ENCODE measurements around the gene DIP2C.
"Not testable (repeated sequence)": the region's sequence is repeated elsewhere in the genome, so short reads cannot be mapped to it uniquely, and the experiment has no call there.

The DIP2C gene

GRCh38 chr10:519716-520401 is 169.6 kb downstream of the DIP2C start:
- DNase-seq (ENCODE audit: low read depth, low spot score) = no peak
- H3K4me3 ChIP-seq (ENCODE audit: low read length) = no peak overlapping the region

- DNase-seq (ENCODE audit: low read depth, low spot score) = no peak
- H3K4me3 ChIP-seq (ENCODE audit: low read length) = no peak overlapping the region
Observed at GRCh38 chr10:519055-519715, 170.3 kb downstream of the DIP2C start.

- H3K4me3 ChIP-seq (ENCODE audit: low read length) = no peak overlapping the region
- DNase-seq (ENCODE audit: low read depth, low spot score) = no peak
Observed at GRCh38 chr10:517872-518475, 171.5 kb downstream of the DIP2C start.

- H3K4me3 ChIP-seq (ENCODE audit: low read length) = no peak overlapping the region
- DNase-seq (ENCODE audit: low read depth, low spot score) = no peak
Observed at GRCh38 chr10:517241-517830, 172.1 kb downstream of the DIP2C start.

GRCh38 chr10:516764-517163 is 172.7 kb downstream of the DIP2C start:
- no peak for DNase-seq (ENCODE audit: low read depth, low spot score)
- no peak overlapping the region for H3K4me3 ChIP-seq (ENCODE audit: low read length)

GRCh38 chr10:515674-516073 is 173.8 kb downstream of the DIP2C start:
- no peak for DNase-seq (ENCODE audit: low read depth, low spot score)
- H3K4me3 ChIP-seq (ENCODE audit: low read length) = no peak overlapping the region

- no peak for DNase-seq (ENCODE audit: low read depth, low spot score)
Observed at GRCh38 chr10:514137-514671, 175.3 kb downstream of the DIP2C start.

GRCh38 chr10:513393-513792 is 176.1 kb downstream of the DIP2C start:
- no peak for DNase-seq (ENCODE audit: low read depth, low spot score)
- no peak overlapping the region for H3K4me3 ChIP-seq (ENCODE audit: low read length)

More at GRCh38 chr10:514137-514671, 175.3 kb downstream of the DIP2C start:
- H3K4me3 ChIP-seq (ENCODE audit: low read length) = no peak overlapping the region

GRCh38 chr10:512661-513060 is 176.8 kb downstream of the DIP2C start:
- DNase-seq (ENCODE audit: low read depth, low spot score) = not testable (repeated sequence)

GRCh38 chr10:511849-512191 is 177.6 kb downstream of the DIP2C start:
- no peak overlapping the region for H3K4me3 ChIP-seq (ENCODE audit: low read length)
- no peak for DNase-seq (ENCODE audit: low read depth, low spot score)

More at GRCh38 chr10:512661-513060, 176.8 kb downstream of the DIP2C start:
- H3K4me3 ChIP-seq (ENCODE audit: low read length) = not testable (repeated sequence)

- H3K4me3 ChIP-seq (ENCODE audit: low read length) = no peak overlapping the region
Observed at GRCh38 chr10:511101-511848, 178.2 kb downstream of the DIP2C start.

GRCh38 chr10:510415-510881 is 179.0 kb downstream of the DIP2C start:
- H3K4me3 ChIP-seq (ENCODE audit: low read length) = no peak overlapping the region
- no peak for DNase-seq (ENCODE audit: low read depth, low spot score)

More at GRCh38 chr10:511101-511848, 178.2 kb downstream of the DIP2C start:
- peak; percentile 54 for DNase-seq (ENCODE audit: low read depth, low spot score)

- H3K4me3 ChIP-seq (ENCODE audit: low read length) = no peak overlapping the region
- DNase-seq (ENCODE audit: low read depth, low spot score) = no peak
Observed at GRCh38 chr10:509361-510102, 179.9 kb downstream of the DIP2C start.

- no peak for DNase-seq (ENCODE audit: low read depth, low spot score)
- no peak overlapping the region for H3K4me3 ChIP-seq (ENCODE audit: low read length)
Observed at GRCh38 chr10:508726-509125, 180.7 kb downstream of the DIP2C start.

- H3K4me3 ChIP-seq (ENCODE audit: low read length) = no peak overlapping the region
- DNase-seq (ENCODE audit: low read depth, low spot score) = no peak
Observed at GRCh38 chr10:507908-508444, 181.5 kb downstream of the DIP2C start.

GRCh38 chr10:507355-507699 is 182.1 kb downstream of the DIP2C start:
- no peak overlapping the region for H3K4me3 ChIP-seq (ENCODE audit: low read length)
- no peak for DNase-seq (ENCODE audit: low read depth, low spot score)

- no peak overlapping the region for H3K4me3 ChIP-seq (ENCODE audit: low read length)
- DNase-seq (ENCODE audit: low read depth, low spot score) = no peak
Observed at GRCh38 chr10:506451-507354, 182.8 kb downstream of the DIP2C start.

All from Jurkat, Clone E6-1 (cell line).